Measurements from ENCODE around the gene PCP2.

PCP2 gene

DNA sequence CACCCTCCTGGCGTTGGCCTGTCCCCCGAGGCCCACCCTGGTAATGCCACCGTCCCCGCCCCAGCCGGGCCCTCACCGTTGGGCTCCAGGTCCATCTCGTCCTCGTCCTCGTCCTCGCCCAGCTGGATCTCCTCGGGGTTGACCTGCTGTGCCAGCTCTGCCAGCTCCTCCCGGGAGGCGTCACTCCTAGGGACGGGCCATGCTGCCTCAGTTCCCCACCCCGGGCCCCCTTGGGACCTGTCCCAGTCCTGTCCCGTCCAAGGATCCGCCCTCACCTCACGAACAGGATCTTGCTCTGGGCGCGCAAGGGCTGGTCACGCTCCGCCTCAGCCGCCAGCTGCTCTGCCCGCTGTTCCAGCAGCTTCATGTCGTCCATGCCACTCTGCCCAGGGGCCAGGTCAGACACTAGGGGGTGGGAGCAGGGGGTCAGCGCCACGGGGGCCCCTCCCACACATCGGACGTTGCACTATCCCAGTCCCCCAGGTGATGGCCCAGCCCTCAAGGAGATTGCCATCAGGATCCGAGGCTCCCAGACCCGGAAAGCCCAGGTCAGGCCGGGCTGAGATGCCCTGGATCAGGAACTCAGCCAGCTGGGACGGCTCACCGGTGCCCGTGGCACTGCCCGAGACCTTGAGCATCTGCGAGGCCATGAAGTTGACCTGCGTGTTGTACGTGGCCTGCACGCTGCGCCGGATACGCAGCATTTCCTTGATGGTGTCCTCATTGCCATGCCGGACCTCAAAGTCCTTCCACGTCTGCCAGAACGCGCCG lies 13.7 kb downstream of the PCP2 start:
- DNase-seq (ENCODE audit: low read depth in 4 of 4, low spot score in 1 of 4) = no peak

DNA sequence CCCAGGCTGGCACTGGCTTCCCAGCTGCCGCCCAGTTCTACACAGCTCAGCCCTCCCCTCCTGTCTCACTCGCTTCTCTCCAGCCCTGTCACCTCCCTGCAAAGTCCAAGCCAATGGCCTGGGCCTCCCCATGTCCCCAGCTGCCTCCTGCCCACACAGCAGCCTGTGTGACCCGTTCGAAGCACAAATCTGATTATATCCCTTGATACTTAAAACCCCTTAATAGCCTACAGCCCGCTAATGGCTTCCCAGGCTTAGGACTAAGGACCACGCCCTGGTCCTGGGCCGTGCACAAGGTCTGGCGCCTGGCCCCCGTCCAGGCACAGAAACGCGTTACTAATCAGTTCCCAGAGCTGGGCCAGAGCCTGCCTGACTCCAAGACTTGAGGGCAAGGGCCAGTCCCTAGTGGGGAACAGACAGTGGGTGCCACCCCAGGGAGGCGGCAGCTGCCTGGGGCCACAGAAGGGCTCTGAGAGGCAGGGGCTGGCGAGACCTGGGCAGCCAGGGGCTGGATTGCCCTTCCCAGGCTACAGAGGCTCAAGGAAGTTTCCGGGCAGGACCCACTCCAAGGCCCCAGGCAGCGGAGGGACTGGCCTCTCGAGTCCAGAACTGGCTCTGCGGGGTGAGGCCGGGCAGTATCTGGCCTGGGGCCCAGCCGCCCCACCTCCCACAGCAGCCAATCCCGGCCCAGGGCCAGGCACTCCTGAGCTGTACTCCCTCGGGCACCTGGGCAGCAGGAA lies 14.6 kb downstream of the PCP2 start:
- DNase-seq (ENCODE audit: low read depth in 4 of 4, low spot score in 1 of 4) = no peak

DNA sequence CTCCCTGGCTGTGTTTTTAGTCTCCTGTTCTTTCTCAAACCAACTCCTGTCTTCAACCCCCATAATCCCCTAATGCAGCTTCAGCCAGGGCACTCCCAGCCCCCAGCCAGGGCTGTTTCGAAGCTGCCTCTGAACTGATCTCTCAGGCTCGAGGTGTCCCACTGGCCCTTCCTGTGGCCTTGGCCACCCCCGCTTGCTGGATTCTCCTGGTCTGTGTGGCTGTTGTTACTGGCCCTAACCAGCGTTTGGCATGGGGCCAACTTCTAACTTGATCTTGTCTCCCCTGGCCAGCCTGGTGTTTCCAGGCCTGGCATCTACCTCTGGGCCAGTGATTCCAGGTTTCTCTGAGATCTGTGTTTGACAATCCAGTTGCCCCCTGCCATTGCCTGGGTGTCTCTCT lies 15.2 kb downstream of the PCP2 start:
- no peak for DNase-seq (ENCODE audit: low read depth in 4 of 4, low spot score in 1 of 4)

DNA sequence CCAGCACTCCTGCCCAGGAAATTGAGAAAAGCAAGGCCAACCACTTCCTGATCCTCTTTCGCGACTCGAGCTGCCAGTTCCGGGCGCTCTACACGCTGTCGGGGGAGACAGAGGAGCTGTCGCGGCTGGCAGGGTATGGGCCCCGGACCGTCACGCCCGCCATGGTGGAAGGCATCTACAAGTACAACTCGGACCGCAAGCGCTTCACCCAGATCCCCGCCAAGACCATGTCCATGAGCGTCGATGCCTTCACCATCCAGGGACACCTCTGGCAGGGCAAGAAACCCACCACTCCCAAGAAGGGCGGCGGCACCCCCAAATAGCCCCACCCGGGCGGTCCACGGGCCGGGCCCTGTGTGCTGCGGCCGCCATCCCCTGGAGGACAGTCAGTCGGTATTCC lies 15.8 kb downstream of the PCP2 start:
- DNase-seq (ENCODE audit: low read depth in 4 of 4, low spot score in 1 of 4) = no peak

DNA sequence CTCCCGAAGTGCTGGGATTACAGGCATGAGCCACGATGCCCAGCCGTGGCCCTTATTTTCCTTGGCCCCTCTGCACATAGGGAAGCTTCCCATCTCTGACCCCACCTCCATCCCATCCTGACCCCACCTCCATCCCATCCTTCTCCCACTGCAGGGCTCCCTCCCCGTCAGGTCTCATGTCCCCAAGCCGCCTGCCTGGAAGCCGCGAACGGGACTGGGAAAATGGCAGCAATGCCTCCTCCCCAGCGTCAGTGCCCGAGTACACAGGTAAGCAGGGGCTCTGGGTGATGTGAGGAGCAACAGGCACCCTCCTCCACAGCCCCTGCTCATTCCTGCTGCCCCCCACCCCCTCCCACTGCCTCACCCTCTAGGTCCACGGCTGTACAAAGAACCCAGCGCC lies 16.3 kb downstream of the PCP2 start:
- no peak for DNase-seq (ENCODE audit: low read depth in 4 of 4, low spot score in 1 of 4)

DNA sequence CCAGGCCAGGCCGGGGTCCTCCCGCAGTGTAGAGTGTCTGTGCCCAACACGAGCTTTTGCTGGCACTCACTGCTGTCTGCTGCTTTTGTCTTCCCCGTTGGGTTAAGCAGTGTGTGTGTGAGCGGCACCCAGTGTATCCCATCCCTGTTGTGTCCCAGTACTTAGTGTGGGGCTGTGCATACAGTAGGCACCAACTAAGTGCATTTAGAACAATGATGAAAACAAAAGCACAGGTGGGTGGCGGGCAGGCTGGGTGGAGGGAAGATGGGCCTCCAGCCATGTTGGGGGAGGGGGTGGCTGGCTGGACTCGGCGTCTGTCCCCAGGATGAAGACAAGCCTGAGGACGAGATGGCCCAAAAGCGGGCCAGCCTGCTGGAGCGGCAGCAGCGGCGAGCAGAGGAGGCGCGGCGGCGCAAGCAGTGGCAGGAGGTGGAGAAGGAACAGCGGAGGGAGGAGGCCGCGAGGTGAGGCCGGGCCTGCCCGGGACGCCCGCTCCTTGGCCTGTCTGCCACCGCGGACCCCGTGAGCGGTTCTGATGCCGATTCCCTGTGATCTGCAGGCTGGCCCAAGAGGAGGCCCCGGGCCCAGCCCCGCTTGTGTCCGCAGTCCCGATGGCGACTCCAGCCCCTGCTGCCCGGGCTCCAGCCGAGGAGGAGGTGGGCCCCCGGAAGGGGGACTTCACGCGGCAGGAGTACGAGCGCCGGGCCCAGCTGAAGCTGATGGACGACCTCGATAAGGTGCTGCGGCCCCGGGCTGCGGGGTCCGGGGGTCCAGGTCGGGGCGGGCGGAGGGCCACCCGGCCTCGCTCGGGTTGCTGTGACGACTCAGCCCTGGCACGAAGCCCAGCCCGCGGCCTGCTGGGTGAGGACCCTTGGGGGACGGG lies 18.4 kb downstream of the PCP2 start:
- DNase-seq (ENCODE audit: low read depth in 4 of 4, low spot score in 1 of 4) = no peak

DNA sequence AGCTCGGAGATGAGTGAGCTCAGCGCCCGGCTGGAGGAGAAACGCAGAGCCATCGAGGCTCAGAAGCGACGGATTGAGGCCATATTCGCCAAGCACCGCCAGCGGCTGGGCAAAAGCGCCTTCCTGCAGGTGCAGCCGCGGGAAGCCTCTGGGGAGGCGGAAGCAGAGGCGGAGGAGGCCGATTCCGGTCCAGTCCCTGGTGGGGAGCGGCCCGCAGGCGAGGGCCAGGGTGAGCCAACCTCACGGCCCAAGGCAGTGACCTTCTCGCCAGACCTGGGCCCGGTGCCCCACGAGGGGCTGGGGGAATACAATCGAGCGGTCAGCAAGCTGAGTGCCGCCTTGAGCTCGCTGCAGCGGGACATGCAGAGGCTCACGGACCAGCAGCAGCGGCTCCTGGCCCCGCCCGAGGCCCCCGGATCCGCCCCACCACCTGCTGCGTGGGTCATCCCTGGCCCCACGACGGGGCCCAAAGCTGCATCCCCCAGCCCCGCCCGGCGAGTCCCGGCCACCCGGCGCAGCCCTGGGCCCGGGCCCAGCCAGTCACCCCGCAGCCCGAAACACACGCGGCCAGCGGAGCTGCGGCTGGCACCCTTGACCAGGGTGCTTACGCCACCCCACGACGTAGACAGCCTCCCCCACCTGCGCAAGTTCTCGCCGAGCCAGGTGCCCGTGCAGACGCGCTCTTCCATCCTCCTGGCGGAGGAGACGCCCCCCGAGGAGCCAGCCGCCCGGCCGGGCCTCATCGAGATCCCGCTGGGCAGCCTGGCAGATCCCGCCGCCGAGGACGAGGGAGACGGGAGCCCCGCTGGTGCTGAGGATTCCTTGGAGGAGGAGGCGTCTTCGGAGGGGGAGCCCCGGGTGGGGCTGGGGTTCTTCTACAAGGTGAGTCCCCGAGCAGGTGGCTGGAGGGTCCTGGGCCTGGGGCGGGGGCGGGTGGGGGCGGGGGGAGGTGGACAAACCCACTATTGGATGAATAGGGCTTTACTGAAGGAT lies 20.9 kb downstream of the PCP2 start:
- no peak for DNase-seq (ENCODE audit: low read depth in 4 of 4, low spot score in 1 of 4)

DNA sequence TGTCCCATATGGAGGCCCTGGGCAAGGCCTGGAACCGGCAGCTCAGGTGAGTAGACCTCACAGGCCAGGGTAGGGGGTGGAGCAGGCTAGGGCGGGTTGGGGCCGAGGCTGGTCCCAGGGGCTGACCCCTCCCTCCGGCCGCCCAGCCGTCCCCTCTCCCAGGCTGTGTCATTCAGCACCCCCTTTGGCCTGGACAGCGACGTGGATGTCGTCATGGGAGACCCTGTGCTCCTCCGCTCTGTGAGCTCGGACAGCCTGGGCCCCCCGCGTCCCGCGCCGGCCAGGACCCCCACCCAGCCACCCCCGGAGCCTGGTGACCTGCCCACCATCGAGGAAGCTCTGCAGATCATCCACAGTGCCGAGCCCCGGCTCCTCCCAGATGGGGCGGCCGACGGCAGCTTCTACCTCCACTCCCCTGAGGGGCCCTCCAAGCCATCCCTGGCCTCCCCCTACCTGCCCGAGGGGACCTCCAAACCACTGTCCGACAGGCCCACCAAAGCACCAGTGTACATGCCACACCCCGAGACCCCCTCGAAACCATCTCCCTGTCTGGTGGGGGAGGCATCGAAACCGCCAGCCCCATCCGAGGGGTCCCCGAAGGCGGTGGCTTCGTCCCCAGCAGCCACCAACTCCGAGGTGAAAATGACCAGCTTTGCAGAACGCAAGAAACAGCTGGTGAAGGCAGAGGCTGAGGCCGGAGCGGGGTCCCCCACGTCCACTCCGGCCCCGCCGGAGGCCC lies 21.8 kb downstream of the PCP2 start:
- DNase-seq (ENCODE audit: low read depth in 4 of 4, low spot score in 1 of 4) = no peak

DNA sequence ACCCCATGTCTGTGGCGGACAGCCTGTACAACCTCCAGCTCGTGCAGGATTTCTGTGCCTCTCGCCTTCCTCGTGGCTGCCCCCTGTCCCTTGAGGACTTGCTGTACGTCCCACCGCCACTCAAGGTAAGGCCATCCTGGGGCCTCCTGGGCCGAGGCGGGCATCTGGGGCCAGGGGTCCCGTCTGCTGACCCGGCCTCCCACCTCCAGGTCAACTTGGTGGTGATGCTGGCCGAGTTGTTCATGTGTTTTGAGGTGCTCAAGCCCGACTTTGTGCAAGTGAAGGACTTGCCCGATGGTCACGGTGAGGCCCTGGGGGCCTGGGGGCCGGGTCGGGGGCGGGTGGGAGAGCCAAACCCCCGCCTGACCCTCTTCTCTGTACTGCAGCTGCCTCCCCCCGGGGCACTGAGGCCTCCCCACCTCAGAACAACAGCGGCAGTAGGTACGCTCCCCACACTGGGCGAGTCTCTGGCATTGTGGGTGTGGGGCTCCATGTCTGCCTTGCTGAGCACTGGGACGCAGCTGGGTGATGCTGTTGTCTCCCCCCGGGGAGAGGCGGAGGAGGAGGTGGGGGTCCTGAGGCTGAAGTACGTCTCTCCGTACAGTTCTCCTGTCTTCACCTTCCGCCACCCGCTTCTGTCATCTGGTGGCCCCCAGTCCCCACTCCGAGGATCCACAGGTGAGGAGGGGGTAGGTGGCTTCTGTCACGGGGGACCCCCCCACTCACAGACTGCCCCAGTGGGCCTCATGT lies 22.9 kb downstream of the PCP2 start:
- DNase-seq (ENCODE audit: low read depth in 4 of 4, low spot score in 1 of 4) = no peak

DNA sequence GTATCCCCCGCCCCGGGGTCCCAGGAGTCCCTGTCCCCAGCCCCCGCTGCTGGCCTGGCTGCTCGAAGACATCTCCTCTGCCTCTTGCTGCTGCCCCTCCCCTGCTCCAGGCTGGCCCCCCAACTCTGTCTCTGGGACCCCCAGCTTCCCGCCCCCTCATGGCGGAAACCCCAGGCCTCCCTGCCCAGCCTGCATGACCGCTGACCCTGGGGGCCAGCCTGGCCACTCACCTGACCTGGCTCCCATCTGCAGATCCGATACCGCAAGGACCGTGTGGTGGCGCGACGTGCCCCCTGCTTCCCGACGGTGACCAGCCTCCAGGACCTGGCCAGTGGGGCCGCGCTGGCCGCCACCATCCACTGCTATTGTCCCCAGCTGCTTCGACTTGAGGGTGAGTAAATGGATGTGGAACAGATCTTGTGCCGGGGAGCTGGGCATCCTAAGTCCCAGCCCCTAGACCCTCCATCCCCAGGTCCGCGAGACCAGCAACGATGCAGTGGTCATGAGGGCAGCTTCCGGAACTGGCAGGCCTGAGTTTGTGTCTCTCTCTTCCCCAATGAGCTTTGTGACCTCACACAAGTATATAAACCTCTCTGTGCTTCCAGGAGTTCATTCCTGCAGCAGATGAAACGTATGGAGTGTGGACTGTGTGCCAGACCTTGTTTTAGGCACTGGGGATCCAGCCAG lies 25.5 kb downstream of the PCP2 start:
- DNase-seq (ENCODE audit: low read depth in 4 of 4, low spot score in 1 of 4) = no peak

DNA sequence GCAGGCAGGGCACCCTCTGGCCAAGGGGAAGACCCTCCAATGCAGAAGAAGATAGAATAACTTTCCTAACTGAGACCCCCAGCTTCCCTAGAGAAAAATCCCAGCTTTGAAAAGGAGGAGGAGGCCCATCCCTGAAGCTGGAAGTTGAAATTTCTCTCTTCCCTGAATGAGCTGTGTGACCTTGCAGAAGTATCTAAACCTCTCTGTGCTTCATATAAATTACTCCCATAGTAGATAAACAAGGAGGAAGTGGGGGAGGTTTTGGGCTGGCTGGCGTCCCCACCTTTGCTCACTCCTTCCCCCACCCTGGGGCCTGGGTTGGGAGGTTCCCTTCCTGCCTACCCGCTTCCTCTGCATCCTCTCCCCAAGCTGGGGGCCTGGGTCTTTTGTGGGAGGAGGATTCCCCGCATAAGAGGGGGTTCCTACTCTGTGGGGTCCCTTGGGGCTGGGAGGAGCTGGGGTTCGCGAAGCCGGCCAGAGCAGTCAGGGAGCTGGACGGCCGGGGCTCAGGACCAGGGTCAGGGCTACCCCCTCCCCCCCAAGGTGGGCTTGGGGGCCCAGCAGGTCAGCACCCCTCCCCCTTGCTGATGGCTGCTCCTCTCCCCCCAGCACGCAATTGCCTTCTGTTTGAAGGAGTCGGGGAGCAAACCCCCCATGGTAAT lies 26.2 kb downstream of the PCP2 start:
- DNase-seq (ENCODE audit: low read depth in 4 of 4, low spot score in 1 of 4) = no peak

DNA sequence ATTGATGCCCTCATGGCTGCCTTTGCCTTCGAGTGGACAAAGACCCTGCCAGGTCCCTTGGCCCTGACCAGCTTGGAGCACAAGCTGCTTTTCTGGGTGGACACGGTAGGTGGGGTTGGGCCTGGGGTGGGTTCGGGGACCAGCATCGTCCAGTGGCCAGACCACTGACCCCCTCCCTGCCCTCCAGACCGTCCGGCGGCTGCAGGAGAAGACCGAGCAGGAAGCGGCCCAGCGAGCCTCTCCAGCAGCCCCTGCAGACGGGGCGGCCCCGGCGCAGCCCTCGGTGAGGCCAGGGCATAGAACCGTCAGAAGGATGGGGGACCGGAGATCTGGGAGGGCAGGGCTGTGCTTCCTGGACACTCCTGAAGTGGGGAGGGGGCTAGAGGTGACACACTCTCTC lies 27.2 kb downstream of the PCP2 start:
- no peak for DNase-seq (ENCODE audit: low read depth in 4 of 4, low spot score in 1 of 4)

DNA sequence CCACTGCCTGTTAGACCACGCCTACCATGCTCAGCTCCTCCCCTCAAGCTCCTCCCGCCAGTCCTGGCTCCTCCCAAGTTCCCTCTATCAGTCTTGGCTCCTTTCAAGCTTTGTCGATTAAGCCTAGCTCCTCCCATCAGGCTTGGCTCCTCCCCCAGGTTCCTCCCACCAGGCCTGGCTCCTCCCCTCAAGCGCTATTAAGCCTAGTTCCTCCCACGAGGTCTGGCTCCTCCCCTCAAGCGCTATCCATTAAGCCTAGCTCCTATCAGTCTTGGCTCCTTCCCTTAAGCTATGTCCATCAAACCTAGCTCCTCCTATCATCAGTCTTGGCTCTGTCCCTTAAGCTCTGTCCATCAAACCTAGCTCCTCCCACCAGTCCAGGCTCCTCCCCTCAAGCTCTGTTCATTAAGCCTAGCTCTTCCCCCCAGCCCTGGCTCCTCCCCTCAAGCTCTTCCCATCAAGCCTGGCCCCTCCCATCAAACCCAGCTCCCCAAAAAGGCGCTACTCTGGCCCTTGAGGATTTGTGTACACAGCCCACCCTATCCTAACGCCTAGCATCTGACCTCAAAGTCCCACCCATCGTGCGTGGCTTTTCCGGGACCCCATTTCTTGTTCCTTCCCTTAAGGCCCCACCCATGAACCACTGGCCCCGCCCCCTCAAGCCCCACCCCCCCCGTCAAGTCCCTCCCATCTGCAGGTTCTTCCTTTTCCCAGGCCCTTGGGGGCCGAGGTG lies 27.9 kb downstream of the PCP2 start:
- peak in 1 of 4 experiments; percentile 28 for DNase-seq (ENCODE audit: low read depth in 4 of 4, low spot score in 1 of 4)

DNA sequence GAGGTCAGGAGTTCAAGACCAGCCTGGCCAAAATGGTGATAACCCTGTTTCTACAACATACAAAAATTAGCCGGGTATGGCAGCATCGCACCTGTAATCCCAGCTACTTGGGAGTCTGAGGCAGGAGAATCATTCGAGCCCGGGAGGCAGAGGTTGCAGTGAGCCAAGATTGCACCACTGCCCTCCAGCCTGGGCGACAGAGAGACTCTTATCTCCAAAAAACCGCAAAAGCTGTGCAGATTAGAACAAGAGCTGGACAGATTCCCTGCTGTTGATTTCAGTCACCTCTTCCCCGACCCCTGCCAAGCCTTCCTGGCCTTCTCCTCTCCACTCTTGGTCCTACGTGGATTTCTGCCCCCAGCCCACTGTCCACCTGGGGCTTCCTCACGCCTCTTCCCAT lies 29.6 kb downstream of the PCP2 start:
- no peak for DNase-seq (ENCODE audit: low read depth in 4 of 4, low spot score in 1 of 4)

DNA sequence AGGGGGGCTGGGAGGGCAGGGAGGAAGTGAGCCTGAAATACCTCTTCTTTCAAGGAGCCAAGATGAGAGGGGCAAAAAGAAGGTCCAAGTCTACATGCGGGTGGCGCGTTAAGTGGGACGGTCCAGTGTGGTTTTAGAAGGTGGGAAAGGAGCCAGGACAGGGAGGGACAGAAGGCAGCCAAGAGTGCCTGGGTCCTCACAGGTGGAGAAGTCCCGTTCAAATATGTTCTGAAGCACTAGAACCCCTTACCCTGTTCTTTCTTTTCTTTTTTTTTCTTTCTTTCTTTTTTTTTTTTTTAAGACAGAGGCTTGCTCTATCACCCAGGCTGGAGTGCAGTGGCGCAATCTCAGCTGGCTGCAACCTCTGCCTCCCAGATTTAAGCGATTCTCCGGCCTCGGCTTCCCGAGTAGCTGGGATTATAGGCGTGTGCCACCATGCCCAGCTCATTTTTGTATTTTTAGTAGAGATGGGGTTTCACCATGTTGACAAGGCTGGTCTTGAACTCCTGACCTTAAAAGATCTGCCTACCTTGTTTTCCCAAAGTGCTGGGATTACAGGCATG lies 30.5 kb downstream of the PCP2 start:
- no peak for DNase-seq (ENCODE audit: low read depth in 4 of 4, low spot score in 1 of 4)

DNA sequence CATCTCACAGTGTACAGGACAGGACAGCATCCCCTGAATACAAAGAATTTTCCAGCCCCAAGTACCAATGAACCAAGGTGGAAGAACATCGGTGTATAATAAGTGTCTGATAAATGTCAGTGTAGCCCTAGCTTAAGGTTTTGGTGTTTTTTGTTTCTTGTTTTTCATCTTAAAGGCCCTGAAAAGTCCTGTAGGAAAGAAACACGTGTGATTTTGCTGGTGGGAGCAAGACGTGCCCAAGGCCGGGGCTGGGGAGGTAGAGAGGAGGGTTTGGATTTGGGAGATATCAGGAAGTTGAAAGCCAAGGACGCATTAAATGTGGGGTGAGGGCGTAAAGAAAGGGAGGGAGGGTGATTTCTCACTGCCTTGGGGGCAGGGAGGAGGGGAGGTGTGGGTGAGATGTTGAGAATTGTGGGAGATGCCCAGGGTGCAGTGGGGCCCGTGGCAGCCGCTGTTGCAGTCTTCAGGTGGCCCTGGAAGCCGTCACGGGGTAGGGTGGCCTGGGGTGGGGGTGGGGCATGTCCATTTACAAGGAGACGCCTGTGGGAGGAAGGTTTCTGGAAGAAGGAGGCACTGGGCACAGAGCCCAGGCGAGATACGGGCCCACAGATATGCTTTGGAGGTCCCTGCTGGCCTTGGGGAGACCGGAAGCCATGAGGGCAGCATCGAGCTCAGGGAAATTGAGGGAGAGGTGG lies 31.1 kb downstream of the PCP2 start:
- no peak for DNase-seq (ENCODE audit: low read depth in 4 of 4, low spot score in 1 of 4)
